GM06990 (cell line): ENCODE measurements around the gene DGKE.

Experiments
- DNase-seq: peaks from one replicate; pipeline ENCODE4 v3.0.0-alpha.2; 2011; ENCODE audit not compliant: insufficient read length; ENCODE audit errors: extremely low read depth
- H3K27me3 ChIP-seq: replicated peaks from 2 replicates; pipeline ENCODE4 v1.6.0; 2011; ENCODE audit warnings: low read length; ENCODE audit not compliant: control insufficient read depth, insufficient read depth
- H3K36me3 ChIP-seq: 2 replicates; pipeline ENCODE4 v1.5.1; 2011; ENCODE audit warnings: low read length; ENCODE audit not compliant: control insufficient read depth, insufficient read depth
- H3K4me3 ChIP-seq: replicated peaks from 2 replicates; pipeline ENCODE4 v1.5.1; 2011; ENCODE audit warnings: low read depth, mild to moderate bottlenecking, control low read depth, low read length
- TF ChIP-seq, protein P1 (sequence below): IDR thresholded peaks from 2 replicates; pipeline ENCODE4 v1.5.1; 2011; ENCODE audit warnings: low read length, control low read depth, mild to moderate bottlenecking, inconsistent platforms; ENCODE audit not compliant: insufficient read depth, poor library complexity, severe bottlenecking

Gene DGKE

DNA sequence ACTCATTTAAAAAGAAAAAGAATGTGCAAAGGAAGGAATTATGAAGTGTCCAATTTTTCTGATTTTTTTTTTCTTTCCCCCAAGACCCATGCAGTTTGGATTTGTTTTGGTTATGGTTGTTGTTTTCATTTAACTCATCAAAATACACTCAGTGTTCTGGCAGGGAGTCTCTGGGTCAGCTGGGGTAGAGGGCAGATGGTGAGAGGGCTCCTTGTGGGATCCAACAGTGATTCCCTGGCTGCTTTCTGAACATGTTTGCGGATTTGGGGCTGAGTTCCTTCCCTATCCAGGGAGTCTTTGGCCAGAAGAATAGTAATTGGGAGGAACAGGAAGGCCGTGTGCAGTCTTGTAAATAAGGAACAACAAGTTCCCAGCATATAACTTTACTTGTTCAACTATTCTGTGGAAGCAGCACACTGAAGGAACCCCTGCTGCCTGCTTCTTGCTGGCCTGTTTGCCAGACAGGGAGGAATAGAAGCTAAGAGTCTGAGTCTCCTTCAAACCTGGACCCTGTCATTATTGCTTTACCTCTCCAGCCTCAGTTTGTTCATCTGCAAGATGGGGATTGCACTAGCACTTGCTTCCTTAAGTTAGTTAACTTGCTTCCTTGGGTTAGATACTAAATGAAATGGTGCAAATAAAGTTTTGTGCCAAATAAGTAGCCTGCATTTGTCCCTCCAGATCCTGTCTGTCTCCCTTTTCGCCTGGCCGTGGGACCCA, 32.3 kb upstream of the DGKE start:
- TF ChIP-seq, protein P1, sequence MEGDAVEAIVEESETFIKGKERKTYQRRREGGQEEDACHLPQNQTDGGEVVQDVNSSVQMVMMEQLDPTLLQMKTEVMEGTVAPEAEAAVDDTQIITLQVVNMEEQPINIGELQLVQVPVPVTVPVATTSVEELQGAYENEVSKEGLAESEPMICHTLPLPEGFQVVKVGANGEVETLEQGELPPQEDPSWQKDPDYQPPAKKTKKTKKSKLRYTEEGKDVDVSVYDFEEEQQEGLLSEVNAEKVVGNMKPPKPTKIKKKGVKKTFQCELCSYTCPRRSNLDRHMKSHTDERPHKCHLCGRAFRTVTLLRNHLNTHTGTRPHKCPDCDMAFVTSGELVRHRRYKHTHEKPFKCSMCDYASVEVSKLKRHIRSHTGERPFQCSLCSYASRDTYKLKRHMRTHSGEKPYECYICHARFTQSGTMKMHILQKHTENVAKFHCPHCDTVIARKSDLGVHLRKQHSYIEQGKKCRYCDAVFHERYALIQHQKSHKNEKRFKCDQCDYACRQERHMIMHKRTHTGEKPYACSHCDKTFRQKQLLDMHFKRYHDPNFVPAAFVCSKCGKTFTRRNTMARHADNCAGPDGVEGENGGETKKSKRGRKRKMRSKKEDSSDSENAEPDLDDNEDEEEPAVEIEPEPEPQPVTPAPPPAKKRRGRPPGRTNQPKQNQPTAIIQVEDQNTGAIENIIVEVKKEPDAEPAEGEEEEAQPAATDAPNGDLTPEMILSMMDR: no peak
- Histone ChIP-seq H3K4me3 (no peak overlapping the region), H3K27me3 (no peaks in the 10 kb centered on the region), H3K36me3 (no peaks in the 10 kb centered on the region)
- DNase-seq: no peak

DNA sequence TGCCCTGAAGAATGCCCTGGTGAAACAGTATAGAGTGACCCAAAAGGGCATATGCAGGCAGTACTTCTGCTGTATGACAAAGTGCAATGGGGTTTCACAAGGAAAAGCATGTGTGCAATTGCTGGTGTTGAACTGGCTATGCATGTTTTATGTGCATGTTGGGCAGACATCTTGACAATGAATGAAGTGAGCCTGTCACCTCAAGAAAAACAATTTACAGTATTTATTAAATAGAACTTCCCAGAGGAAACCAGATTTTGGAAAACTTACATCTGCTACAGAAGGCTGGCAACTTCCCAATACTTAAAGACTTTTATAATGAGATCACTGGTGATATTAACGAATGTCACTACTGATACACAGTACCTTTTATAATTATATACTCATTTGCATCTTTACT, 30.9 kb upstream of the DGKE start:
- Histone ChIP-seq H3K27me3 (no peaks in the 10 kb centered on the region), H3K36me3 (no peaks in the 10 kb centered on the region), H3K4me3 (no peak overlapping the region)
- TF ChIP-seq, protein P1: no peak
- DNase-seq: no peak

DNA sequence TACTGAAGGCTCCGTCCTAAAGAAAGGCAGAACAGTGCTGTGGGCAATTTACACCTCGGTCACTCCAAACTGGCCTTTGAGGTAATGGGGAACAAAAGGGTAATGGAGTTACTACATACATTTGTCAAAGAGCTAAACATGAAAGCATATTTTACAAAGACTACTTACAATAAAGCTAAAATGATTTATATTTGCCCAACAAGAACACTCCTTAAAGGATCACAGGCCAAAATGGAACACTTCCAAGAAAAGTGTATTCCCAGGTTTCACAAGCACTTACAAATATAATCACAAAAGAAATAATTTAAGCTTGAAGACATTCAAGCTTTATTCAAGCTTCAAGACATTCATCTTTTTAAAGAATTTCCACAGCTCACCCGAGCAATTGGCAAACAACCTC, 29.5 kb upstream of the DGKE start:
- no peaks in the 10 kb centered on the region for H3K27me3 ChIP-seq
- no peak for DNase-seq
- no peaks in the 10 kb centered on the region for H3K36me3 ChIP-seq
- TF ChIP-seq, protein P1: no peak
- no peak overlapping the region for H3K4me3 ChIP-seq

DNA sequence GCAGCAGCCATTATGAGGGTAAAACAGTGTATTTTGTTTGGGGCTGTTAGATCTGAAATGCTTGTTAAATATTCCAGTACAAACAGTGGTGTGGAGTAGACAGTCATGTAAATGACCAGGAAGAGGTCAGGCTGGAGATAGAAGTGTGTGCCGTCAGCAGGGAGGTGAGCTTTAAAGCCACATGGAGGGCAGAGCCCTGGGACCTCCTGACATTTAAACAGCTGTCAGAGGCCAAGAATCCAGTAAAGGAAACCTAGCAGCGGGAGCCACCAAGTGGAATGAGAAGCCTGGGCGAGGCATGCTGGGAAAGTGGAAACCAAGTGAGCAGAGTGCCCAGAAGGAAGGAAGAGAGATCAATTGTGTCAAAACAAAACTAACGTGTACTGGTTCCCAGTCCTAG, 27.0 kb upstream of the DGKE start:
- Histone ChIP-seq H3K27me3 (no peaks in the 10 kb centered on the region), H3K36me3 (no peaks in the 10 kb centered on the region), H3K4me3 (no peak overlapping the region)
- TF ChIP-seq, protein P1: no peak
- no peak for DNase-seq

DNA sequence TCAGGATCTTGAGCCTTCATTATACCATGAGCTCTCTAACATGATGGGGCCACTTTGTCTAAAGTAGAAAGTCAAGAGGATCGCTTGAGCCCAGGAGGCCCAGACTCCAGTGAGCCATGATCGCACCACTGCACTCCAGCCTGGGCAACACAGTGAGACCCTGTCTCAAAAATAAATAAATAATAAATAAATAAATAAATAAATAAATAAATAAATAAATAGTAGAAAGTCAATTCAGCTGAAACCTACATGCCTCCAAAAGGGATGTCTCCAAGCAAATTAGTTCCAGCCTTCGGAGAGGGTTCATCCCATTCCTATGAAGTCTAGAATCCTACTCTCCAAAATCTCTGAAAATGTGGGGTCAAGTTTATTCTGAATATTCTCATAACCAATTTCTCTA, 26.2 kb upstream of the DGKE start:
- TF ChIP-seq, protein P1: no peak
- DNase-seq: no peak
- Histone ChIP-seq H3K36me3 (no peaks in the 10 kb centered on the region), H3K27me3 (no peaks in the 10 kb centered on the region), H3K4me3 (no peak overlapping the region)

DNA sequence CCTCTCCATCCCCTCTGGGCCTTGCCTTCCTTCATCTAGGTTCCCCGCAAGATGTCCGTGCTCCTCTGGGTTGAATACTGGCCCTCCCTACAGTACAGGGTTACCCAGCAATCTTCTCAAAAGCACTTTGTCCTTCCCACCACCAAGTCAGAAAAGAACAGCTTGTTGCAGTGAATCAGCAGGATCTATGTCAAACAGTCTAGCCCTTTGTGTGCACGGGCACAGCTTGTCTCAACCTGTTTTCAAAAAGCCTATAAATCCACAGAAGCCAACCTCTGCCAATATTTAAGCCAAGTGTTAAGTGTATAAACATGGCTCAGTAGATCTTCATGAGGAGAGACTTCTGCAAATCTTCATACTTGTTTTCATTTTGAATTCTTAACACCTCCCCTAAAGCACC, 25.4 kb upstream of the DGKE start:
- no peak overlapping the region for H3K4me3 ChIP-seq
- no peaks in the 10 kb centered on the region for H3K27me3 ChIP-seq
- no peaks in the 10 kb centered on the region for H3K36me3 ChIP-seq
- TF ChIP-seq, protein P1: no peak
- no peak for DNase-seq
